NCI-H146 treated with DMSO at 0.1 percent for 48 hours (cell line): Measurements from ENCODE around the gene KIFC1.
"Not testable (repeated sequence)": the region's sequence is repeated elsewhere in the genome, so short reads cannot be mapped to it uniquely, and the experiment has no call there.

Source experiments
- DNase-seq: peaks from one replicate; lab custom pipeline; 2025; ENCODE audit not compliant: unreplicated experiment; lab: John Stamatoyannopoulos, UW

KIFC1 gene, protein sequence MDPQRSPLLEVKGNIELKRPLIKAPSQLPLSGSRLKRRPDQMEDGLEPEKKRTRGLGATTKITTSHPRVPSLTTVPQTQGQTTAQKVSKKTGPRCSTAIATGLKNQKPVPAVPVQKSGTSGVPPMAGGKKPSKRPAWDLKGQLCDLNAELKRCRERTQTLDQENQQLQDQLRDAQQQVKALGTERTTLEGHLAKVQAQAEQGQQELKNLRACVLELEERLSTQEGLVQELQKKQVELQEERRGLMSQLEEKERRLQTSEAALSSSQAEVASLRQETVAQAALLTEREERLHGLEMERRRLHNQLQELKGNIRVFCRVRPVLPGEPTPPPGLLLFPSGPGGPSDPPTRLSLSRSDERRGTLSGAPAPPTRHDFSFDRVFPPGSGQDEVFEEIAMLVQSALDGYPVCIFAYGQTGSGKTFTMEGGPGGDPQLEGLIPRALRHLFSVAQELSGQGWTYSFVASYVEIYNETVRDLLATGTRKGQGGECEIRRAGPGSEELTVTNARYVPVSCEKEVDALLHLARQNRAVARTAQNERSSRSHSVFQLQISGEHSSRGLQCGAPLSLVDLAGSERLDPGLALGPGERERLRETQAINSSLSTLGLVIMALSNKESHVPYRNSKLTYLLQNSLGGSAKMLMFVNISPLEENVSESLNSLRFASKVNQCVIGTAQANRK

DNA sequence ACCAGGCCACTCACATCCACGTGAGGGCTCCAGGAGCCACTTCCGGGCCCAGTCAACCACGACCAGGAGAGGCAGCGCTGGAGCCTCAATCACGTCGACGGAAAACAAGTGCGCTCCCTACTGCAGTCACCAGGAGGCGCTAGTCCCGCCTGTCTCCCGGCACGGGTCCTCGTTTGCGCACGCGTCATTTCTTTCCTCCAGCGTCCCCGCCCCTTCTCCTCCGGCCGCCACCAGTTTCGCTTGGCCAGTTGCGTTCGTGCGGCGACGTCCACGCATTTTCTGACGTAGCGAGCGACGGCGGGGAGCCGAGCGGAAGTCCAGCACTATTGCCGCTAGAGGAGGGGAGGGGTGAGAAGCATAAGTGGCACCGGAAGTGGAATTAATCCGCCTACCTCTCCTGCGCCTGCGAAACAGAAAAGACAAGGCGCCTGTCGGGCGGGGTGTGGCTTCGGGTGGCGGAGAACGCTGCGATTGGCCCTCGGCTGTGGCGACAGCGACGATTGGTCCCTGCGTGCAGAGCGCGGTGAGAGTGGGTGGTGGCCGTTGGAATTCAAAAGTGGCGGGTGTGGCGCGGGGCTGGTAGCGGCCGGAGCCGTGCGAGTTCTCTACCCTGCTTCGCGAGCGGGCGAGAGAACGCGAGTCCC is at the start of gene KIFC1:
Gene KIFC1 (plus strand): TSS at position 546 of the 644 bp plus-strand sequence. CDS start 163 bp downstream, outside the sequence.
- peak; percentile 99 for DNase-seq

- not testable (repeated sequence) for DNase-seq
Observed at GRCh38 chr6:33343606-33343952, 48.0 kb upstream of the KIFC1 start.

DNA sequence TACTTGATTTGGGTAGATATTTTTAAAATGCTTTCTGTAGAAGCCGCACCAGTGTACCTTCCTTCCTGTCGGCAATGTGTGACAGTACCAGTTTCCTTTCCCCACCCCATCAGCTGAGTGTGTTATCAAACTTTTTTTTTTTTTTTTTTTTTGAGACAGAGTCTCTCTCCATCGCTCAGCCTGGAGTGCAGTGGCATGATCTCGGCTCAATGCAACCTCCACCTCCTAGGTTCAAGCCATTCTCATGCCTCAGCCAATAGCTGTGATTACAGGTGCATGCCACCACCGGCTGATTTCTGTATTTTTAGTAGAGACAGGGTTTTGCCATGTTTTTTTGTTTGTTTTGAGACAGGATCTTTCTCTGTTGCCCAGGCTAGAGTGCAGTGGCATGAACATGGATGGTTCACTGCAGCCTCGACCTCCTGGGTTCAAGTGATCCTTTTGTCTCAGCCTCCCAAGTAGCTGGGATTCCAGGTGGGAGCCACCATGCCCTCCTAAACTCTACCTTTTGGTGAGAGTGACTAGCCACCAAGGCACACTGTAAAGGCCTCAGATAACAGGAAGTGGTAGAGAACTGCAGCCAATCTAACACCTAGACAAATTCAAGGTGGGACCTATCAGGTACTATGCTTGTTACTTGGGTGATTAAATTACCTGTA is 47.5 kb upstream of the KIFC1 start:
- DNase-seq = no peak

GRCh38 chr6:33344701-33345697 is 46.6 kb upstream of the KIFC1 start:
- peak; percentile 43 for DNase-seq

GRCh38 chr6:33346972-33347371 is 44.7 kb upstream of the KIFC1 start:
- DNase-seq = not testable (repeated sequence)

GRCh38 chr6:33347816-33348215 is 43.8 kb upstream of the KIFC1 start:
- no peak for DNase-seq

DNA sequence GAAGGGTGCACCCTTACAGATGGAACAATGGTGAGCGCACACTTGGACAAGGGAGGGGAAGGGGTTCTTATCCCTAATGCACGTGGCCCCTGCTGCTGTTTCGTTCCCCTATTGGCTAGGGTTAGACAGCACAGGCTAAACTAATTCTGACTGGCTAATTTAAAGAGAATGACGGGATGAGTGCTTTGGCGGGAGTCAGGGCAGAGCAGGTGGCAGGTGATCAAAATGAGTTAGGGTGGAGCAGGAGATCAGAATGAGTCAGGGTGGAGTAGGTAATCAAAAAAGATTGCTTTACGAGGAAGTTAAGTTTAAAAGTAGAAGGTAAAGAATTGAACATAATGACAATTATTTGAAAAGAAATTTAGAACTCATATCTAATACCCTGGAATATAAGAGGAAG is 35.8 kb upstream of the KIFC1 start:
- not testable (repeated sequence) for DNase-seq

DNA sequence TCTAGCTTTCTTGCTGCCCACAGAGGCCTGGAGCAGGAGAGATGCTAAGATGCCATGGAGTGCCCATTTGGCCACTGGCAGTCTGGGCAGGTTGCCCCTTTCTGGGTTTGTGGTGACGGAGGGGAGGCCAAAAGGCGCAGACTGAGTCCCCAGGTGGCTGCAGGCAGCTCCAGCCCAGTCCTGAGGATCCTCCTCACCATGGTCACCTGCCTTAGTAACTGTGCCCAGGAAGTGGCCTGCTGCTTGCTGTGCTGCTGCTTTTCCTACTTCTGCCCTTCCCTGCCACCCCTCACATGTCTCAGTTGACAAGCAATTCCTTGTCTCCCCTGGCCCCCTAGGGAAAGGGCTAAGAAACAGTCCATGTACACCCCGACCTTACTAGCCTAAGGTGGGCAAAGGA is 35.3 kb upstream of the KIFC1 start:
- DNase-seq = no peak

DNA sequence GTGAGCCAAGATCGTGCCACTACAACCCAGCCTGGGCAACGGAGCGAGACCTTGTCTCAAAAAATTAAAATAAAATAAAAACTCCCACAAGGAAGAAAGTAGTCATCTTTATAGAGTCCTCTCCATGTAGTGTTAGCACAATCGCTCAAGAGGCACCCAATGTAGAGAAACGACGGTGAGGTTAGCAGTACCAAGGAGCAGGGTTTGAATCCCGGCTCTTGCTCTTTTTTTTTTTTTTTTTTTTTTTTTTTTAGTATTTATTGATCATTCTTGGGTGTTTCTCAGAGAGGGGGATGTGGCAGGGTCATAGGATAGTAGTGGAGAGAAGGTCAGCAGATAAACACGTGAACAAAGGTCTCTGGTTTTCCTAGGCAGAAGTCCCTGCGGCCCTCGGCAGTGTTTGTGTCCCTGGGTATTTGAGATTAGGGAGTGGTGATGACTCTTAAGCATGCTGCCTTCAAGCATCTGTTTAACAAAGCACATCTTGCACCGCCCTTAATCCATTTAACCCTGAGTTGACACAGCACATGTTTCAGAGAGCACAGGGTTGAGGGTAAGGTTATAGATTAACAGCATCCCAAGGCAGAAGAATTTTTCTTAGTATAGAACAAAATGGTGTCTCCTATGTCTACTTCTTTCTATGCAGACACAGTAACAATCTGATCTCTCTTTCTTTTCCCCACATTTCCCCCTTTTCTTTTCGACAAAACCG is 34.3 kb upstream of the KIFC1 start:
- not testable (repeated sequence) for DNase-seq

DNA sequence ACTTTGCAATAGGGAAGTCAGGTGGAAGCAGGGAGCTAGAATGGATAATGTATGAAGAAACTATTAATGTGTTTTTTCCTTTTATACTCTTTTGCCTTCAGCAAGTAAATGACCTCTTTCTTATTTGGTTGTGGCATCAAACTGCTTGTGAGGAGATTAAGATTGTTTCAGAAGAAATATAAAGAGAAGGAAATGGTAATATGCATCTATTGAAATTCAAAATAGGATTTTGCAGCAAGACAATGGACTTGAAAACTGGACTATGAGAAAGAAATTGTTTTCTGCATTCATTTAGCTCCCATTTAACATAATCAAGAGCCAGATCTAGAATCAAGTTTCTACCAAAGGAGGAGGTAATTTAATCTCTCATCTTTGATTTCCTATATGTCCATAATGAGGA is 32.3 kb upstream of the KIFC1 start:
- no peak for DNase-seq

- not testable (repeated sequence) for DNase-seq
Observed at GRCh38 chr6:33363486-33363885, 28.1 kb upstream of the KIFC1 start.

DNA sequence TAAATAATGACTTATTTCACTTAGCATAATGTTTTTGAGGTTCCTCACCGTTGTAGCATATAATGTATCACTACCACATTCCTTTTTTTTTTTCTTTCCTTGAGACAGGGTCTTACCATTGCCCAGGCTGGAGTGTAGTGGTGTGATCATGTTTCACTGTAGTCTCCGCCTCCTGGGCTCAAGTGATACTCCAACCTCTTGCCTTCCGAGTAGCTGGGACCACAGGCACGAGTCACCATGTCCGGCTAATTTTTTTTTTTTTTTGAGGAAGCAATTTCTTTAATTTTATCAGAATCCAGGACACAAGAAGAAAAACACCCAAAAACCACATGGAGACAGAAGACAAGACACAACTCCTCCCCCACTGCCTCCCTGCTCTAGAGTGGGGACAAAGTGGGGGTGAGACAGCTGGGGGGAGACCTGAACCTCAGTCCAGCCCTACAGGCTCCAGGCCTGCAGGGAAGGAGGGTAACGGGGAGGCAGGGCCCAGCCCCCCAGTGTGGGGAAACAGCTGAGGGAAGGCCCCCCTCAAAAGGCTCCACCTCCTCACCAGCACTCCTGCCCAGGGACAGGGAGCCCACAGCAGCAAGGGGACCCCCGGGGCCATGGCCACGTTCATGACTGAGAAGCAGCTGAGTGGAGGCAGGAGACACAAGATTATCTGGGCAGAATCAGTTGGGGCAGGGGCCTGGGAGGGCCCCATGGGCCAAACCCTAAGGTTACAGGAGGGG is 27.0 kb upstream of the KIFC1 start:
- not testable (repeated sequence) for DNase-seq

DNA sequence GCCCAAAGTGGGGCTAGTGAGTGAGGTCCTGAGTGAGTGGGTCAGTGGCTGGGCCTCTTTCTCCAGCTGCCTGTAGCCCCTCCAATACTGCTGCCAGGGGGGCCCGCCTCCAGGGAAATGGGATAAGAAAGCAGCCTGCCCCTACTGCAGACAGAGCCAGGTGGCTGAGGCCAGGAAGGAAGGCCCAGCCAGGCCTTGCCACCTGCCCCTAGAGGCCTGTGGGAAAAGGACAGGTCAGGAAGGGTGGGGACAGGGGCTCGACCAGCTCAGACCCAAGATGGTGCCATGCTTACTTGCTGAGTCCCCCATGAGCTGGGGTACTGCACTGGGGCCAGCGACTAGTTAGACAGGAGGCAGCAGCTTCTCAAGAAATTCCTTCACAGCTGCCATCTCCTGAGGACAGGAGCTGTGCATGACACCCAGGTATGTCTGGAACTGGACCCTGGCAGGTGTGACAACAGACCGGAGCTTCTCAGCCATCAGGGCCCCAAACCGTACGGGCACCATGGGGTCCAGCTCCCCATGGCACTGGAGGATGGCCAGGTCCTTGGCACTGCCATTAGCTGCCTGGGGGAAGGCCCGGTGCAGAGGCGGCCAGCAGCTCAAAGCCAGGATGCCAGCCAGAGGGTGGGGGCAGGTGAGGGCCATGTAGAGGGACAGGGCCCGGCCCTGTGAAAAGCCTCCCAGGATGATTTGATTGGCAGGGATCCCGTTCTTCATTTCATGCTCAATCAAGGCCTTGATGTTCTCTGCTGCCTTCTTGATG is 26.2 kb upstream of the KIFC1 start:
- not testable (repeated sequence) for DNase-seq

GRCh38 chr6:33367009-33367714 is 24.5 kb upstream of the KIFC1 start:
- no peak for DNase-seq

- DNase-seq = not testable (repeated sequence)
Observed at GRCh38 chr6:33367715-33368025, 24.0 kb upstream of the KIFC1 start.

- DNase-seq = not testable (repeated sequence)
Observed at GRCh38 chr6:33371901-33372300, 19.7 kb upstream of the KIFC1 start.

- DNase-seq = no peak
Observed at GRCh38 chr6:33372526-33373123, 19.0 kb upstream of the KIFC1 start.
